WTC11 (cell line): ENCODE data around the gene PATE3. TPM values are rescaled to one million over a fixed set of nuclear protein-coding genes. Genes with fewer than 3 reads are reported as not detected.

ENCODE experiments used
- ATAC-seq: fragments of 200-7000 bp; cut with Tn5 transposase; 2 replicates; pipeline ENCODE4 v1.10.0; 2021; ENCODE audit warnings: mild to moderate bottlenecking, moderate library complexity
- CTCF ChIA-PET: fragments of 300-600 bp; sonication (Branson Sonifier 250); formaldehyde crosslinking; loops from one replicate; lab custom pipeline; 2021; ENCODE audit warnings: antibody characterized with exemption; lab: Charles Lee
- POLR2A ChIA-PET: fragments of 350-600 bp; sonication (Branson Sonifier 250); formaldehyde crosslinking; loops from one replicate; lab custom pipeline; 2021; ENCODE audit warnings: antibody characterized with exemption; lab: Charles Lee
- DNase-seq: peaks from one replicate; pipeline ENCODE4 v3.0.0; 2021; ENCODE audit warnings: low spot score
- H3K27ac Mint-ChIP-seq: 2 replicates; pipeline ENCODE4 v1.8.0; 2021; ENCODE audit warnings: mixed read lengths
- H3K27me3 Mint-ChIP-seq: 2 replicates; pipeline ENCODE4 v1.8.0; 2021; ENCODE audit warnings: low read depth, mild to moderate bottlenecking, moderate library complexity, mixed read lengths
- H3K36me3 Mint-ChIP-seq: 2 replicates; pipeline ENCODE4 v1.8.0; 2021; ENCODE audit warnings: mixed read lengths
- H3K4me1 Mint-ChIP-seq: 2 replicates; pipeline ENCODE4 v1.8.0; 2022; ENCODE audit warnings: mixed read lengths
- H3K4me3 Mint-ChIP-seq: 2 replicates; pipeline ENCODE4 v1.8.0; 2021; ENCODE audit warnings: mild to moderate bottlenecking, moderate library complexity, mixed read lengths
- H3K9me3 Mint-ChIP-seq: 2 replicates; pipeline ENCODE4 v1.8.0; 2021; ENCODE audit warnings: mixed read lengths
- ATF1 ChIP-seq: sonication (generic); formaldehyde crosslinking; IDR thresholded peaks from 2 replicates; pipeline ENCODE4 v1.8.1; 2023; ENCODE audit warnings: mild to moderate bottlenecking, moderate library complexity, missing genetic modification reagents
- ELF4 ChIP-seq: sonication (generic); formaldehyde crosslinking; IDR thresholded peaks from 2 replicates; pipeline ENCODE4 v1.8.1; 2022; ENCODE audit warnings: low read depth, mild to moderate bottlenecking, moderate library complexity, missing genetic modification reagents
- ERG ChIP-seq: fragments of 250-450 bp; sonication (Bioruptor Pico); IDR thresholded peaks from 2 replicates; pipeline ENCODE4 v1.8.0; 2021; ENCODE audit warnings: mild to moderate bottlenecking
- ESRRA ChIP-seq: sonication (generic); formaldehyde crosslinking; IDR thresholded peaks from 2 replicates; pipeline ENCODE4 v1.8.1; 2022; ENCODE audit warnings: mild to moderate bottlenecking, missing genetic modification reagents, borderline replicate concordance
- FOXK1 ChIP-seq: sonication (generic); formaldehyde crosslinking; IDR thresholded peaks from 2 replicates; pipeline ENCODE4 v1.8.0; 2022; ENCODE audit warnings: mild to moderate bottlenecking, moderate library complexity, missing genetic modification reagents
- JAZF1 ChIP-seq: fragments of 250-450 bp; sonication (Bioruptor Pico); IDR thresholded peaks from 2 replicates; pipeline ENCODE4 v1.9.0; 2021; ENCODE audit warnings: moderate library complexity, mild to moderate bottlenecking, inconsistent platforms
- JUN ChIP-seq: sonication (generic); formaldehyde crosslinking; IDR thresholded peaks from 2 replicates; pipeline ENCODE4 v1.8.0; 2023; ENCODE audit warnings: mild to moderate bottlenecking, missing genetic modification reagents
- NFYB ChIP-seq: sonication (generic); formaldehyde crosslinking; conservative IDR thresholded peaks from 2 replicates; pipeline ENCODE4 v1.8.0; 2022; ENCODE audit warnings: low read depth, missing genetic modification reagents
- NR3C1 ChIP-seq: sonication (generic); formaldehyde crosslinking; conservative IDR thresholded peaks from 2 replicates; pipeline ENCODE4 v1.8.1; 2023; ENCODE audit warnings: low read depth, mild to moderate bottlenecking, missing genetic modification reagents
- SP1 ChIP-seq: sonication (generic); formaldehyde crosslinking; conservative IDR thresholded peaks from 2 replicates; pipeline ENCODE4 v1.8.1; 2022; ENCODE audit warnings: missing genetic modification reagents
- TCF7 ChIP-seq: sonication (generic); formaldehyde crosslinking; IDR thresholded peaks from 2 replicates; pipeline ENCODE4 v1.8.0; 2022; ENCODE audit warnings: mild to moderate bottlenecking, low read depth, missing genetic modification reagents, moderate library complexity
- TEAD4 ChIP-seq: sonication (generic); formaldehyde crosslinking; IDR thresholded peaks from 2 replicates; pipeline ENCODE4 v1.8.0; 2022; ENCODE audit warnings: mild to moderate bottlenecking, missing genetic modification reagents
- TP53 ChIP-seq: sonication (generic); formaldehyde crosslinking; IDR thresholded peaks from 2 replicates; pipeline ENCODE4 v1.8.1; 2023; ENCODE audit warnings: mild to moderate bottlenecking, missing genetic modification reagents
- USF1 ChIP-seq: sonication (generic); formaldehyde crosslinking; IDR thresholded peaks from 2 replicates; pipeline ENCODE4 v1.8.0; 2022; ENCODE audit warnings: mild to moderate bottlenecking, missing genetic modification reagents
- ZBTB21 ChIP-seq: sonication (generic); formaldehyde crosslinking; IDR thresholded peaks from 2 replicates; pipeline ENCODE4 v1.8.1; 2023; ENCODE audit warnings: mild to moderate bottlenecking, missing genetic modification reagents, borderline replicate concordance
- ZNF138 ChIP-seq: sonication (generic); formaldehyde crosslinking; conservative IDR thresholded peaks from 2 replicates; pipeline ENCODE4 v1.8.1; 2022; ENCODE audit warnings: mild to moderate bottlenecking, moderate library complexity, missing genetic modification reagents
- ZNF423 ChIP-seq: fragments of 250-450 bp; sonication (Bioruptor Pico); IDR thresholded peaks from 2 replicates; pipeline ENCODE4 v2.1.2; 2022; ENCODE audit warnings: mild to moderate bottlenecking, moderate library complexity
- ZNF425 ChIP-seq: fragments of 250-450 bp; sonication (Bioruptor Pico); conservative IDR thresholded peaks from 2 replicates; pipeline ENCODE4 v1.9.0; 2021; ENCODE audit warnings: mild to moderate bottlenecking
- ZNF671 ChIP-seq: fragments of 250-450 bp; sonication (Bioruptor Pico); IDR thresholded peaks from 2 replicates; pipeline ENCODE4 v1.8.0; 2021; ENCODE audit warnings: mild to moderate bottlenecking
- total RNA-seq: library from RNA; stranded (reverse); gene quantifications from 3 replicates; pipeline ENCODE4 v1.2.3, GENCODE V29; 2021
- TF ChIP-seq, protein P1 (sequence below): fragments of 200-600 bp; IDR thresholded peaks from 2 replicates; pipeline ENCODE4 v1.8.0; 2022; ENCODE audit warnings: antibody characterized with exemption
- TF ChIP-seq, protein P2 (sequence below): sonication (generic); formaldehyde crosslinking; IDR thresholded peaks from 2 replicates; pipeline ENCODE4 v1.8.1; 2022; ENCODE audit warnings: low read depth, missing genetic modification reagents, borderline replicate concordance
- TF ChIP-seq, protein P3 (sequence below): sonication (generic); formaldehyde crosslinking; IDR thresholded peaks from 2 replicates; pipeline ENCODE4 v1.8.0; 2023; ENCODE audit warnings: missing genetic modification reagents, mild to moderate bottlenecking, borderline replicate concordance

Gene PATE3
- total RNA-seq, 1 experiment from 2014 or later = not detected

DNA sequence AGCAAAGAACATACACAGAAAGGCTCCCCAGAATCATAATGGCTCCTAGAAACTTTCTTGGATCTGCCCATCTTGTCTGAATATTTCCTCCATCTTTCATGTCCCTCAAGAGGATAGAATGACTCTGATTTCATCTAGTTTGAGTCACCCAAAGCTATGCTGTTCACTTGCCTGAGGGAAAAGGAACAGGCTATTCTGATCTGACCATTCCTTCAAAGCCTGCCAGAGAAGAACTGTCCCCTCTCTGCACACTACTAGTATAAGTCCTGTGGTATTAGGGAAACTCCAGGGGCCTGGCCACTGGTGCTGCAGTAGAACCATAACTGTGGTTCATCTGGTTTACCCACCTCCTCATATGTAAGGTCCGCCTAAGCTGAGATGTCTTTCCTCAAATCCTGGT, 44.2 kb upstream of the PATE3 start:
- ATAC-seq (no peak), DNase-seq (no peak)
- Mint-ChIP-seq H3K27ac (no peak overlapping the region), H3K36me3 (no peaks in the 10 kb centered on the region), H3K4me3 (no peak overlapping the region), H3K27me3 (peaks cover 5% of the 10 kb centered on the region), H3K4me1 (no peaks in the 10 kb centered on the region), H3K9me3 (no peaks in the 10 kb centered on the region)
- ChIA-PET POLR2A (no interaction called here), CTCF (no interaction called here)
- TF ChIP-seq, protein P1, sequence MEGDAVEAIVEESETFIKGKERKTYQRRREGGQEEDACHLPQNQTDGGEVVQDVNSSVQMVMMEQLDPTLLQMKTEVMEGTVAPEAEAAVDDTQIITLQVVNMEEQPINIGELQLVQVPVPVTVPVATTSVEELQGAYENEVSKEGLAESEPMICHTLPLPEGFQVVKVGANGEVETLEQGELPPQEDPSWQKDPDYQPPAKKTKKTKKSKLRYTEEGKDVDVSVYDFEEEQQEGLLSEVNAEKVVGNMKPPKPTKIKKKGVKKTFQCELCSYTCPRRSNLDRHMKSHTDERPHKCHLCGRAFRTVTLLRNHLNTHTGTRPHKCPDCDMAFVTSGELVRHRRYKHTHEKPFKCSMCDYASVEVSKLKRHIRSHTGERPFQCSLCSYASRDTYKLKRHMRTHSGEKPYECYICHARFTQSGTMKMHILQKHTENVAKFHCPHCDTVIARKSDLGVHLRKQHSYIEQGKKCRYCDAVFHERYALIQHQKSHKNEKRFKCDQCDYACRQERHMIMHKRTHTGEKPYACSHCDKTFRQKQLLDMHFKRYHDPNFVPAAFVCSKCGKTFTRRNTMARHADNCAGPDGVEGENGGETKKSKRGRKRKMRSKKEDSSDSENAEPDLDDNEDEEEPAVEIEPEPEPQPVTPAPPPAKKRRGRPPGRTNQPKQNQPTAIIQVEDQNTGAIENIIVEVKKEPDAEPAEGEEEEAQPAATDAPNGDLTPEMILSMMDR = no peak
- TF ChIP-seq, protein P2, sequence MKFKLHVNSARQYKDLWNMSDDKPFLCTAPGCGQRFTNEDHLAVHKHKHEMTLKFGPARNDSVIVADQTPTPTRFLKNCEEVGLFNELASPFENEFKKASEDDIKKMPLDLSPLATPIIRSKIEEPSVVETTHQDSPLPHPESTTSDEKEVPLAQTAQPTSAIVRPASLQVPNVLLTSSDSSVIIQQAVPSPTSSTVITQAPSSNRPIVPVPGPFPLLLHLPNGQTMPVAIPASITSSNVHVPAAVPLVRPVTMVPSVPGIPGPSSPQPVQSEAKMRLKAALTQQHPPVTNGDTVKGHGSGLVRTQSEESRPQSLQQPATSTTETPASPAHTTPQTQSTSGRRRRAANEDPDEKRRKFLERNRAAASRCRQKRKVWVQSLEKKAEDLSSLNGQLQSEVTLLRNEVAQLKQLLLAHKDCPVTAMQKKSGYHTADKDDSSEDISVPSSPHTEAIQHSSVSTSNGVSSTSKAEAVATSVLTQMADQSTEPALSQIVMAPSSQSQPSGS (CRISPR knock-in tag) = no peak
- TF ChIP-seq ZNF138 (no peak), ZNF423 (CRISPR knock-in tag) (no peak), TCF7 (CRISPR knock-in tag) (no peak)

DNA sequence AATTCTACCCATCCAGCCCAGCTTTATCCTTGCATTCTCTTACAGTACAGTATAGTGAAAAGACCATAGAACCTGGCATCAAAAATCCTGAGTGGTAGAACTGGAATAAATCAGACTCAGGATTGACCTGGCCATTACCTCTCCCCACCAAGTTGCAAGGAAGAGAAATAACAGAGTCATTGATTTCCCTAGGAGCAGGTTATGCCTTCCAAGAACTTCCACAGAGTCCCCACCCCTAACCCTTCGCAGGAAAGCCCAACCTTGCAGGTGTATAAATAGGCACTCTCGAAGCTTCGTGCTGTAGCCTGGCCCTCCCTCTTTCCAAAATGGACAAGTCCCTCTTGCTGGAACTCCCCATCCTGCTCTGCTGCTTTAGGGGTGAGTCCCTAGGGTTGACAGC, 41.9 kb upstream of the PATE3 start, which contains the start of gene PATE1:
PATE1 (plus strand) TSS at position 301 of the 400 bp plus-strand sequence; CDS start at position 327, 26 bp downstream.
- DNase-seq = no peak
- ChIA-PET CTCF (no interaction called here), POLR2A (no interaction called here)
- ATAC-seq = no peak
- Mint-ChIP-seq H3K4me1 (no peaks in the 10 kb centered on the region), H3K27ac (no peak within 1 kb of the TSS), H3K9me3 (no peaks in the 10 kb centered on the region), H3K36me3 (no peaks in the 10 kb centered on the region), H3K4me3 (no peak within 1 kb of the TSS), H3K27me3 (peaks cover 7% of the 10 kb centered on the region)
- TF ChIP-seq ZNF671 (CRISPR knock-in tag) (no peak), SP1 (CRISPR knock-in tag) (no peak), NFYB (CRISPR knock-in tag) (no peak), FOXK1 (CRISPR knock-in tag) (no peak), NR3C1 (no peak), ESRRA (no peak), ZNF425 (no peak), TEAD4 (CRISPR knock-in tag) (no peak), ZBTB21 (no peak), USF1 (CRISPR knock-in tag) (no peak), JAZF1 (CRISPR knock-in tag) (no peak), JUN (CRISPR knock-in tag) (no peak), ELF4 (no peak), ZNF138 (no peak), TP53 (CRISPR knock-in tag) (no peak), ATF1 (CRISPR knock-in tag) (no peak), ERG (CRISPR knock-in tag) (no peak)
- TF ChIP-seq, protein P3, sequence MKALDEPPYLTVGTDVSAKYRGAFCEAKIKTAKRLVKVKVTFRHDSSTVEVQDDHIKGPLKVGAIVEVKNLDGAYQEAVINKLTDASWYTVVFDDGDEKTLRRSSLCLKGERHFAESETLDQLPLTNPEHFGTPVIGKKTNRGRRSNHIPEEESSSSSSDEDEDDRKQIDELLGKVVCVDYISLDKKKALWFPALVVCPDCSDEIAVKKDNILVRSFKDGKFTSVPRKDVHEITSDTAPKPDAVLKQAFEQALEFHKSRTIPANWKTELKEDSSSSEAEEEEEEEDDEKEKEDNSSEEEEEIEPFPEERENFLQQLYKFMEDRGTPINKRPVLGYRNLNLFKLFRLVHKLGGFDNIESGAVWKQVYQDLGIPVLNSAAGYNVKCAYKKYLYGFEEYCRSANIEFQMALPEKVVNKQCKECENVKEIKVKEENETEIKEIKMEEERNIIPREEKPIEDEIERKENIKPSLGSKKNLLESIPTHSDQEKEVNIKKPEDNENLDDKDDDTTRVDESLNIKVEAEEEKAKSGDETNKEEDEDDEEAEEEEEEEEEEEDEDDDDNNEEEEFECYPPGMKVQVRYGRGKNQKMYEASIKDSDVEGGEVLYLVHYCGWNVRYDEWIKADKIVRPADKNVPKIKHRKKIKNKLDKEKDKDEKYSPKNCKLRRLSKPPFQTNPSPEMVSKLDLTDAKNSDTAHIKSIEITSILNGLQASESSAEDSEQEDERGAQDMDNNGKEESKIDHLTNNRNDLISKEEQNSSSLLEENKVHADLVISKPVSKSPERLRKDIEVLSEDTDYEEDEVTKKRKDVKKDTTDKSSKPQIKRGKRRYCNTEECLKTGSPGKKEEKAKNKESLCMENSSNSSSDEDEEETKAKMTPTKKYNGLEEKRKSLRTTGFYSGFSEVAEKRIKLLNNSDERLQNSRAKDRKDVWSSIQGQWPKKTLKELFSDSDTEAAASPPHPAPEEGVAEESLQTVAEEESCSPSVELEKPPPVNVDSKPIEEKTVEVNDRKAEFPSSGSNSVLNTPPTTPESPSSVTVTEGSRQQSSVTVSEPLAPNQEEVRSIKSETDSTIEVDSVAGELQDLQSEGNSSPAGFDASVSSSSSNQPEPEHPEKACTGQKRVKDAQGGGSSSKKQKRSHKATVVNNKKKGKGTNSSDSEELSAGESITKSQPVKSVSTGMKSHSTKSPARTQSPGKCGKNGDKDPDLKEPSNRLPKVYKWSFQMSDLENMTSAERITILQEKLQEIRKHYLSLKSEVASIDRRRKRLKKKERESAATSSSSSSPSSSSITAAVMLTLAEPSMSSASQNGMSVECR (CRISPR knock-in tag) = no peak
